IPS-15b (cell line): ENCODE data around the gene CFAP299.

Source experiments
- H3K27me3 ChIP-seq: one replicate; pipeline ENCODE4 v1.6.1; 2013; ENCODE audit warnings: low read length; ENCODE audit not compliant: control insufficient read depth, insufficient read depth
- H3K36me3 ChIP-seq: one replicate; pipeline ENCODE4 v1.6.1; 2013; ENCODE audit warnings: low read length; ENCODE audit not compliant: control insufficient read depth, insufficient read depth
- H3K4me1 ChIP-seq: one replicate; pipeline ENCODE4 v1.6.1; 2013; ENCODE audit warnings: mild to moderate bottlenecking, low read length; ENCODE audit not compliant: control insufficient read depth, insufficient read depth
- H3K4me3 ChIP-seq: one replicate; pipeline ENCODE4 v1.5.1; 2013; ENCODE audit warnings: low read depth, low read length
- H3K9ac ChIP-seq: one replicate; pipeline ENCODE4 v1.6.1; 2013; ENCODE audit warnings: low read depth, mild to moderate bottlenecking, low read length
- H3K9me3 ChIP-seq: one replicate; pipeline ENCODE4 v1.6.1; 2013; ENCODE audit warnings: mild to moderate bottlenecking, low read length; ENCODE audit not compliant: control insufficient read depth, insufficient read depth

The CFAP299 gene

GRCh38 chr4:80876810-80877209 lies 541.3 kb downstream of the CFAP299 start:
- Histone ChIP-seq H3K4me1 (no peaks in the 10 kb centered on the region), H3K4me3 (no peak overlapping the region), H3K36me3 (no peaks in the 10 kb centered on the region), H3K9me3 (no peaks in the 10 kb centered on the region), H3K9ac (no peak overlapping the region), H3K27me3 (no peaks in the 10 kb centered on the region)

GRCh38 chr4:80878218-80878617 lies 542.7 kb downstream of the CFAP299 start:
- H3K27me3 ChIP-seq, result no peaks in the 10 kb centered on the region

GRCh38 chr4:80897537-80898303 lies 562.2 kb downstream of the CFAP299 start:
- Histone ChIP-seq H3K27me3 (no peaks in the 10 kb centered on the region), H3K4me3 (no peak overlapping the region), H3K9me3 (no peaks in the 10 kb centered on the region), H3K4me1 (no peaks in the 10 kb centered on the region), H3K9ac (no peak overlapping the region), H3K36me3 (no peaks in the 10 kb centered on the region)

More at GRCh38 chr4:80878218-80878617, 542.7 kb downstream of the CFAP299 start:
- no peak overlapping the region for H3K4me3 ChIP-seq
- no peak overlapping the region for H3K9ac ChIP-seq
- no peaks in the 10 kb centered on the region for H3K36me3 ChIP-seq
- H3K4me1 ChIP-seq, result no peaks in the 10 kb centered on the region
- no peaks in the 10 kb centered on the region for H3K9me3 ChIP-seq

- Histone ChIP-seq H3K36me3 (no peaks in the 10 kb centered on the region), H3K4me3 (no peak overlapping the region), H3K9me3 (no peaks in the 10 kb centered on the region), H3K27me3 (no peaks in the 10 kb centered on the region), H3K9ac (no peak overlapping the region), H3K4me1 (no peaks in the 10 kb centered on the region)
Observed at GRCh38 chr4:80900908-80901307, 565.4 kb downstream of the CFAP299 start.

- Histone ChIP-seq H3K9me3 (no peaks in the 10 kb centered on the region), H3K4me3 (no peak overlapping the region), H3K4me1 (no peaks in the 10 kb centered on the region), H3K36me3 (no peaks in the 10 kb centered on the region), H3K9ac (no peak overlapping the region), H3K27me3 (no peaks in the 10 kb centered on the region)
Observed at GRCh38 chr4:80903020-80903419, 567.5 kb downstream of the CFAP299 start.

- H3K9ac ChIP-seq, result no peak overlapping the region
- no peak overlapping the region for H3K4me3 ChIP-seq
- H3K36me3 ChIP-seq, result no peaks in the 10 kb centered on the region
- H3K4me1 ChIP-seq, result no peaks in the 10 kb centered on the region
- H3K27me3 ChIP-seq, result no peaks in the 10 kb centered on the region
- H3K9me3 ChIP-seq, result no peaks in the 10 kb centered on the region
Observed at GRCh38 chr4:80909938-80910337, 574.4 kb downstream of the CFAP299 start.

- H3K9ac ChIP-seq, result no peak overlapping the region
- H3K4me3 ChIP-seq, result no peak overlapping the region
- no peaks in the 10 kb centered on the region for H3K36me3 ChIP-seq
- no peaks in the 10 kb centered on the region for H3K4me1 ChIP-seq
- H3K27me3 ChIP-seq, result no peaks in the 10 kb centered on the region
- H3K9me3 ChIP-seq, result no peaks in the 10 kb centered on the region
Observed at GRCh38 chr4:80911458-80911857, 575.9 kb downstream of the CFAP299 start.

- Histone ChIP-seq H3K9me3 (no peaks in the 10 kb centered on the region), H3K4me1 (no peaks in the 10 kb centered on the region), H3K36me3 (no peaks in the 10 kb centered on the region), H3K9ac (no peak overlapping the region), H3K4me3 (no peak overlapping the region), H3K27me3 (no peaks in the 10 kb centered on the region)
Observed at GRCh38 chr4:80912350-80912749, 576.8 kb downstream of the CFAP299 start.

GRCh38 chr4:80913381-80913780 lies 577.9 kb downstream of the CFAP299 start:
- Histone ChIP-seq H3K9ac (no peak overlapping the region), H3K9me3 (no peaks in the 10 kb centered on the region), H3K4me1 (no peaks in the 10 kb centered on the region), H3K27me3 (no peaks in the 10 kb centered on the region), H3K4me3 (no peak overlapping the region), H3K36me3 (no peaks in the 10 kb centered on the region)

- no peak overlapping the region for H3K9ac ChIP-seq
- H3K9me3 ChIP-seq, result no peaks in the 10 kb centered on the region
- no peaks in the 10 kb centered on the region for H3K27me3 ChIP-seq
Observed at GRCh38 chr4:80916770-80917169, 581.2 kb downstream of the CFAP299 start.

GRCh38 chr4:80918004-80918403 lies 582.5 kb downstream of the CFAP299 start:
- Histone ChIP-seq H3K4me3 (no peak overlapping the region), H3K9ac (no peak overlapping the region), H3K4me1 (no peaks in the 10 kb centered on the region), H3K9me3 (no peaks in the 10 kb centered on the region), H3K27me3 (no peaks in the 10 kb centered on the region), H3K36me3 (no peaks in the 10 kb centered on the region)

More at GRCh38 chr4:80916770-80917169, 581.2 kb downstream of the CFAP299 start:
- Histone ChIP-seq H3K4me3 (no peak overlapping the region), H3K36me3 (no peaks in the 10 kb centered on the region), H3K4me1 (no peaks in the 10 kb centered on the region)

- Histone ChIP-seq H3K27me3 (no peaks in the 10 kb centered on the region), H3K9ac (no peak overlapping the region), H3K4me3 (no peak overlapping the region), H3K4me1 (no peaks in the 10 kb centered on the region), H3K36me3 (no peaks in the 10 kb centered on the region), H3K9me3 (no peaks in the 10 kb centered on the region)
Observed at GRCh38 chr4:80921441-80921840, 585.9 kb downstream of the CFAP299 start.
